Duodenal mucosa (tissue), 2 donors: ENCODE results near the gene CFAP61.

Experiments
- H3K27ac ChIP-seq: one replicate; pipeline ENCODE4 v1.7.0; 2013; ENCODE audit warnings: low read depth, low read length
- H3K27me3 ChIP-seq, 2 donors: one replicate each; pipeline ENCODE4 v1.7.0; 2013; ENCODE audit warnings: low read length in 2 of 2, control low read depth in 1 of 2; ENCODE audit not compliant: insufficient read depth in 2 of 2, control insufficient read depth in 1 of 2
- H3K36me3 ChIP-seq, 2 donors: one replicate each; pipeline ENCODE4 v1.7.0; 2013; ENCODE audit warnings: low read length in 2 of 2, control low read depth in 1 of 2; ENCODE audit not compliant: insufficient read depth in 2 of 2, control insufficient read depth in 1 of 2
- H3K4me1 ChIP-seq, 2 donors: one replicate each; pipeline ENCODE4 v1.7.0; 2013; ENCODE audit warnings: low read length in 2 of 2, control low read depth in 1 of 2; ENCODE audit not compliant: insufficient read depth in 2 of 2, control insufficient read depth in 1 of 2
- H3K4me3 ChIP-seq, 2 donors: one replicate each; pipeline ENCODE4 v1.7.0; 2013; ENCODE audit warnings: low read length in 2 of 2, low read depth in 1 of 2
- H3K9ac ChIP-seq, 2 donors: one replicate each; pipeline ENCODE4 v1.7.0; 2013; ENCODE audit warnings: low read length in 2 of 2, low read depth in 1 of 2
- H3K9me3 ChIP-seq, 2 donors: one replicate each; pipeline ENCODE4 v1.7.0; 2013; ENCODE audit warnings: low read length in 2 of 2, control low read depth in 1 of 2; ENCODE audit not compliant: control insufficient read depth in 1 of 2

CFAP61 gene

DNA sequence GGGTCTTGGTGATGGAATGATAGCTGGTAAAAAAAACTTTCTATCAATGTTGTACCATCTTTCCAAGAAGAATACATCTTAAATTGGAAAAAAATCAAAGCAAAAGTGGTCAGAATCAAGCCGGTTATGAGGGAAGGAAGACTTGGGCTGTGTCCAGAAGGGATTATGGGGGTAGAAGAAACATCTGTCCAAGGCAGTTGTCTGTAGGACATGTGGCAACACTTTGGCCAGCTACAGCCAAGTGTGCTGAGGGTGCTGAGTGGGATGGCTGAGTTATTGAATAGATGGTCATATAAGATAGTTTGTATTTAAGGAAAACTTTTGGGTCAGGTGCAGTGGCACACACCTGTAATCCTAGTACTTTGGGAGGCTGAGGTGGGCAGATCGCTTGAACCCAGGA is 354.0 kb downstream of the CFAP61 start:
- Histone ChIP-seq H3K4me1 (no peaks in the 10 kb centered on the region), H3K36me3 (peaks cover 15 to 30% of the 10 kb centered on the region in 2 donors), H3K9me3 (no peaks in the 10 kb centered on the region), H3K4me3 (no peak overlapping the region), H3K27me3 (no peaks in the 10 kb centered on the region), H3K27ac (no peak overlapping the region), H3K9ac (no peak overlapping the region)

DNA sequence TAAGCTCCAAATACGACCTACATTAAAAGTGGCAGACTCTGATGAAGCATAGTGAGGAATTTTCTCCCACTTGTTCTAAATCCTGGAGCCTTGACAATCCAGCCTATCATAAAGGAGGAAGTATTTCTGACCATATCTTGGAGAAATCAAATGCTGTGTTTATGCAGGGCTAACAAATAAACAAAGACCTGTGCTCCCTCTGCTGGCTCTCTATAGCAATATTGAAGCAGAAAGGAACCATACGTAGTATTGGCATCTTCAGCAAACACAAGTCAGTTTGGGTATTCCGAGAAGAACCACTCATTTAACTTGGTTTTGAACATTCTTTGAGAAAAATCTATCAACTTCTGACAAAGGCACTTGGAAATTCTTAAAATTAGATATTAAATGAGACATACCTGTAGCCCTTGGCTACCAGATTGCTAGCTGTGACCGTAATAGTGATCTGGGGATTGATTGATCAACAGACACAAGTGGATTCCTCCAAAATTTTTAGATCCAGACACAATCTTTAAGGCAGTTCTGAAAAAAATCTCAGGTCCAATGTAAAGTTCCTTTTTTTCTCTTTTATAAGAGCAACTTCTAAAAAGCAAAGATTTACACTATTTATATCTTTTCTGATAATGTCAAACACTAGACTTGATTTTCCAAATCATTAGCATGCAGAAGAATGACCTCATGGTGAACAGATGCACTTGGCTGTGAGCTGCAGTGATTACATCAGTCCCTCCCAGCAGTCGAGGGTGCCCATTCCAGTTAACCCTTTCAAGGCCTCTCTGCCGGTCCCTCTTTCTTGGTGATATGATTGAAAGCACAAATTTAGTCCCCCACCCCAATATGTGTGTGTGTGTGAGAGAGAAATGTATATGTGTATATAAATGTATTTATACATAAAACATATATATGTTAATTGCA is 355.8 kb downstream of the CFAP61 start:
- Histone ChIP-seq H3K4me1 (no peaks in the 10 kb centered on the region), H3K27ac (no peak overlapping the region), H3K4me3 (no peak overlapping the region), H3K9me3 (no peaks in the 10 kb centered on the region), H3K27me3 (no peaks in the 10 kb centered on the region), H3K36me3 (peaks cover 18 to 28% of the 10 kb centered on the region in 2 donors), H3K9ac (no peak overlapping the region)

DNA sequence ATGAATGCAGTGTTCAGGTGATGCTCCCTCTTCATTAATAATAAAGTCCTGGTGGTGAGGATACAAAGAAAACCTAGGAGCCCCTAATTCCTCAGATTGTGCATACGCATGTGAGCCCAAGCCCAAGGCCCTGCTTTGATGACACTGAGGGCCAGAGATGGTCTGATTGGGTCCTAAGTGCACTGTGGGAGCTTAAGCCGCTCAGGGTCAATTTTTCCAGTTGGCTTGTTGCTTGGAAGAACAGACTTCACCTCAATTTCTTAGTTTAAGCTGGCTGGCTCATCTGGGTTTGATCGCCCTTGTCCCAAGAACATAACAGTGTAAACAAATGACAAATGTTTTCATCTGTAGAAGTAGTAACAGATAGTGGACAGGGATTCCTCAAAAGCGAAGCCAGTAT is 357.0 kb downstream of the CFAP61 start:
- H3K9ac ChIP-seq, result no peak overlapping the region
- no peaks in the 10 kb centered on the region for H3K27me3 ChIP-seq
- peaks cover 11 to 19% of the 10 kb centered on the region in 2 donors for H3K36me3 ChIP-seq
- no peak overlapping the region for H3K27ac ChIP-seq
- no peaks in the 10 kb centered on the region for H3K4me1 ChIP-seq
- H3K4me3 ChIP-seq, result no peak overlapping the region
- no peaks in the 10 kb centered on the region for H3K9me3 ChIP-seq
